LNCaP clone FGC (cell line): ENCODE data around the gene RNF207.

Source experiments
- DNase-seq: peaks from one replicate; pipeline ENCODE4 v3.0.0-alpha.2; 2011; ENCODE audit warnings: low read depth
- H3K4me3 ChIP-seq: 2 replicates; pipeline ENCODE4 v1.5.1; 2011; ENCODE audit warnings: mild to moderate bottlenecking, low read depth, low read length, control low read depth
- TF ChIP-seq, protein P1 (sequence below): IDR thresholded peaks from 2 replicates; pipeline ENCODE4 v1.5.1; 2012; ENCODE audit warnings: mild to moderate bottlenecking; ENCODE audit not compliant: control insufficient read depth, insufficient read depth; ENCODE audit errors: extremely low read depth

Gene RNF207

DNA sequence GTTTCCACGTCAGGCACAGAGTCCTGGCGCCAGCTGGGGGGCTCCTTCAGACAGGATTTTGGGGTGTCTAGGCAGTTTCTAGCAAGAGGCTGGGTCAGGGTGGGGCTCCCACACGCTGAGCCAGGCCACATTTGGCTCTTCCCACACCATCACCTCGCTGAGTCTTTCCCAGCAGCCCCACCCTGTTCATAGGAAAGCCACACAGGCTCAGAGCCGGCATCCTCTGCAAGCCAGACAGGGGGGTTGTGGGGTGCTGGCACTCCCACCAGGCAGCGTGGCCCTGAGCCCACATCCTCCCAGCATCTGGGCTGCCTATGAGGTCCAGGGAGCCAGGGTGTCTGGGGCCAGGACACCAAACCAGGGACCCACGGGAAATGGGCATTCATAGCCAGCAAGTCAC is 57.8 kb downstream of the RNF207 start:
- no peak for DNase-seq
- TF ChIP-seq, protein P1, sequence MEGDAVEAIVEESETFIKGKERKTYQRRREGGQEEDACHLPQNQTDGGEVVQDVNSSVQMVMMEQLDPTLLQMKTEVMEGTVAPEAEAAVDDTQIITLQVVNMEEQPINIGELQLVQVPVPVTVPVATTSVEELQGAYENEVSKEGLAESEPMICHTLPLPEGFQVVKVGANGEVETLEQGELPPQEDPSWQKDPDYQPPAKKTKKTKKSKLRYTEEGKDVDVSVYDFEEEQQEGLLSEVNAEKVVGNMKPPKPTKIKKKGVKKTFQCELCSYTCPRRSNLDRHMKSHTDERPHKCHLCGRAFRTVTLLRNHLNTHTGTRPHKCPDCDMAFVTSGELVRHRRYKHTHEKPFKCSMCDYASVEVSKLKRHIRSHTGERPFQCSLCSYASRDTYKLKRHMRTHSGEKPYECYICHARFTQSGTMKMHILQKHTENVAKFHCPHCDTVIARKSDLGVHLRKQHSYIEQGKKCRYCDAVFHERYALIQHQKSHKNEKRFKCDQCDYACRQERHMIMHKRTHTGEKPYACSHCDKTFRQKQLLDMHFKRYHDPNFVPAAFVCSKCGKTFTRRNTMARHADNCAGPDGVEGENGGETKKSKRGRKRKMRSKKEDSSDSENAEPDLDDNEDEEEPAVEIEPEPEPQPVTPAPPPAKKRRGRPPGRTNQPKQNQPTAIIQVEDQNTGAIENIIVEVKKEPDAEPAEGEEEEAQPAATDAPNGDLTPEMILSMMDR, result no peak
- H3K4me3 ChIP-seq, result no peak overlapping the region

DNA sequence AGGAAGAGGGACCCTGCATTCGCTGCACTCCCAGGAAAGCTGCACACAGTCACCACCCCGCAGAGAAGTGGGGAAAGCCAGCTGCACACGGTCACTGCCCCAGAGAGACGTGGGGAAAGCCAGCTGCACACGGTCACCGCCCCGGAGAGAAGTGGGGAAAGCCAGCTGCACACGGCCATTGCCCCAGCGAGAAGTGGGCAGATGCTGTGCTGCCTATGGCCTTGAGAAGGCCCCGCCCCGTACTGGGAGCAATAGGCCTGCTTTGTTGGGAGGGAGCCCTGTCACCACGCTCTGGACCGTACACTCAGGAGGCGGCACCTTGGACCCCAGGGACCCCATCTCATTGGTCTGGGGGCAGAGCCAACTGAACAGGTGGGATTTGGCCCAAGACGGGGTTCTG is 59.2 kb downstream of the RNF207 start:
- H3K4me3 ChIP-seq, result no peak overlapping the region
- DNase-seq, result no peak
- TF ChIP-seq, protein P1, result no peak

DNA sequence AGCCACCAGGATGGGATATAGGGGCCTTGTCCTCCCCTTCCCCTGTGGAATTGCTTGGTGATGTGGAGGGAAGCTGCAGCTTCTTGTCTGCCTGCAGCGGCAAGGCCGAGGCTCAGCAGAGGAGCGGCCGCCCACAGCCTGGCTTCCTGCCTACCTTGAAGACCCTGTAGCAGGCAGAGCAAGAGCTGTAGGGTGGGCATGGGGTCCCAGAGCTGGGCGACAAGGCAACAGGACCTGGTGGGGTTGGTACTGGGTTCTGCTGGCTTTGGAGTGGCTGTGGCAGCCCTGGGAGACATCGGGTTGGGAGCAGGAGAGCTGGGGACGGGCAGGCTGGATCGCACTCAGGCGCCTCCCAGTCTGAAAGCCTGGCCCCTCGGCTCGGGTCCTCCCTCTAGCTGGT is 60.7 kb downstream of the RNF207 start:
- TF ChIP-seq, protein P1, result no peak
- no peak for DNase-seq
- H3K4me3 ChIP-seq, result no peak overlapping the region

DNA sequence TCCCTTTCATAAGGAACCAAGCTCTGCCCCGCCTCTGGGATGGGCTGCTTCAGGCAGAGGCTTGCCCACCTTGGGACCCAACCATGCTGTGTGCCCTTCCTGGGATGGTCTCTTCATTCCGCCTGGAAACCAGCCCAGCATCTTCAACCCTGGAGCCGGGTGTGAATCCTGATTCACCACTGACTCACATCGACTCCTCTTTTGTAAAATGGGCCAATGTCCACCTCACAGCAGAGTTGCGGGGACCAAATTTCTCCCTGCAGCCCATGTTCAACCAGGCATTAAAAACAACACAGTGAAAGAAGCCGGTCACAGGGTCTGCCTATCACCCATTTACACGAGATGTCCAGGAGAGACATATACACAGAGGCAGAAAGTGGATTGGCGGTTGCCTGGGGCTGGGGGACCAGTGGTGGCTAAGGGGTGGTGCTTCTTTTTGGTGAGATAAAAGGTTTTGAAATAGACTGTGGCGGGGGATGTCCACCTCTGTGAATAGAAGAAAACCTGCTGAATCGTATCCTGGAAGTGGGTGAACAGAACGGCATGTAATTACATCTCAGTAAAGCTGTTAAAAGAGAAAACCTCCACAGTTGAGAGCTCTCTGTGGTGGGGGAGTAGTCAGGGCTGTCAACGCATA is 61.9 kb downstream of the RNF207 start:
- no peak for DNase-seq
- TF ChIP-seq, protein P1, result no peak
- no peak overlapping the region for H3K4me3 ChIP-seq

DNA sequence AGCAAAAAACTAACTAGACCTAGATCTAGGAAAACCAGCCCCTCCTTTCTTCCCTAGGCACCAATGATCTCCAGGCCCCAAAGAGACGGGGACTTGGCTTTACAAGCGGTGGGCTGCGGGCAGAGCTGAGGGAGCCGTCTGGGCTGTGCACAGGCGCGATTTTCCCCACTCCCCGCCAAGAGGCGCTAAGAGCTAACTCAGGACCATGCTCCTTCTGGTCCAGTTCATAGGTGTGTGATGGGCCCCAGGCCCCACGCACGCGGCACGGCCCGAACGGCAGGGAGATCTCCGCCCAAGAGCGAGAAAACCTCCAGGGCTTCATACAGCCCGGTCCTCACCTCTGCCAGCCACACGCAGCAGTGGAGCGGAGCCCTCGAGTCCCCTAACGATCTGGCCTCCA is 62.5 kb downstream of the RNF207 start:
- TF ChIP-seq, protein P1, result no peak
- DNase-seq, result no peak

DNA sequence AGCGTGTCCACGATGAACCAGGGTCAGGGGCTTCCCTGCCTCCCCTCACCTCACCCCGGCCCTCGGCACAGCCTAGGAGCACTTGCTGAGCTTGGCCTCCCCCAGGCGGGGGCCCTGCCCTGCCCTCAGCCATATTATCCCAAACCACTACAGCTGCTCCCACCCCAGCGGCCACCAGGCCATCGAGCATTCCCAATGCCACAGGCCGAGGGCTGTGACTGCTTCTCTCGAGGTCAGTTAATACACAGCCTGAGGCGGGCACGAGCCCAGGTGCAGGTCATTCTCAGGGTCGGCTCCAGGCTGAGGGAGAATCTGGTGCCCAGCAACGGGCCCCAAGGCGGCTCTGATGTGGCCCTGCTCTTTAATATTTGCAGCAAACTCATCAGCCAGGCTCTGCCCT is 63.4 kb downstream of the RNF207 start:
- no peak for DNase-seq
- no peak overlapping the region for H3K4me3 ChIP-seq
- TF ChIP-seq, protein P1, result no peak

More for the DNA sequence above, 62.5 kb downstream of the RNF207 start:
- no peak overlapping the region for H3K4me3 ChIP-seq
